Astrocyte (in vitro differentiated cells and primary cell): ENCODE results near the gene LRRFIP1. TPM values are rescaled to one million over a fixed set of nuclear protein-coding genes. Genes with fewer than 3 reads are reported as not detected.

Source experiments
- DNase-seq: peaks from one replicate; pipeline ENCODE4 v3.0.0-alpha.2; 2010; ENCODE audit warnings: low read depth
- FAIRE-seq: peaks from 2 replicates; lab custom pipeline; 2011; peaks lifted over from hg19 to GRCh38; lab: Jason Lieb, UNC
- H2AFZ ChIP-seq: 2 replicates; pipeline ENCODE4 v1.6.0; 2012; ENCODE audit warnings: low read depth, low read length, inconsistent platforms
- H3K27ac ChIP-seq: 2 replicates; pipeline ENCODE4 v1.5.1; 2011; ENCODE audit warnings: low read depth, low read length, inconsistent platforms
- H3K27me3 ChIP-seq: 2 replicates; pipeline ENCODE4 v1.6.0; 2011; ENCODE audit warnings: low read length, inconsistent platforms; ENCODE audit not compliant: insufficient read depth
- H3K36me3 ChIP-seq: 2 replicates; pipeline ENCODE4 v1.5.1; 2011; ENCODE audit warnings: low read length, inconsistent platforms; ENCODE audit not compliant: insufficient read depth
- H3K4me1 ChIP-seq: 2 replicates; pipeline ENCODE4 v1.5.1; 2011; ENCODE audit warnings: low read length, inconsistent platforms; ENCODE audit not compliant: insufficient read depth
- H3K4me2 ChIP-seq: 2 replicates; pipeline ENCODE4 v1.6.0; 2012; ENCODE audit warnings: low read length, inconsistent platforms
- H3K4me3 ChIP-seq: 2 replicates; pipeline ENCODE4 v1.5.1; 2011; ENCODE audit warnings: low read depth, mild to moderate bottlenecking, low read length, inconsistent platforms; ENCODE audit not compliant: insufficient read depth
- H3K79me2 ChIP-seq: 2 replicates; pipeline ENCODE4 v1.6.0; 2012; ENCODE audit warnings: mild to moderate bottlenecking, low read length, inconsistent platforms; ENCODE audit not compliant: insufficient read depth
- H3K9ac ChIP-seq: 2 replicates; pipeline ENCODE4 v1.6.0; 2012; ENCODE audit warnings: mild to moderate bottlenecking, low read length, inconsistent platforms
- H3K9me3 ChIP-seq: 2 replicates; pipeline ENCODE4 v1.5.1; 2012; ENCODE audit warnings: low read depth, mild to moderate bottlenecking, low read length, inconsistent platforms; ENCODE audit not compliant: insufficient read depth
- H4K20me1 ChIP-seq: 2 replicates; pipeline ENCODE4 v1.6.0; 2012; ENCODE audit warnings: low read length, inconsistent platforms; ENCODE audit not compliant: insufficient read depth
- H3K27ac Mint-ChIP-seq: one replicate; pipeline ENCODE4 v1.8.0; 2021; ENCODE audit warnings: mild to moderate bottlenecking, mixed read lengths; ENCODE audit not compliant: unreplicated experiment
- H3K27me3 Mint-ChIP-seq: one replicate; pipeline ENCODE4 v1.8.0; 2021; ENCODE audit warnings: low read depth, mixed read lengths; ENCODE audit not compliant: unreplicated experiment
- H3K36me3 Mint-ChIP-seq: one replicate; pipeline ENCODE4 v1.8.0; 2021; ENCODE audit warnings: low read depth, mixed read lengths; ENCODE audit not compliant: unreplicated experiment
- H3K4me1 Mint-ChIP-seq: one replicate; pipeline ENCODE4 v1.8.0; 2021; ENCODE audit warnings: low read depth, mixed read lengths; ENCODE audit not compliant: unreplicated experiment
- H3K4me3 Mint-ChIP-seq: one replicate; pipeline ENCODE4 v1.8.0; 2021; ENCODE audit warnings: mild to moderate bottlenecking, moderate library complexity, mixed read lengths; ENCODE audit not compliant: unreplicated experiment
- H3K9me3 Mint-ChIP-seq: one replicate; pipeline ENCODE4 v1.8.0; 2021; ENCODE audit warnings: mild to moderate bottlenecking, mixed read lengths; ENCODE audit not compliant: unreplicated experiment
- EZH2 ChIP-seq: IDR thresholded peaks from 2 replicates; pipeline ENCODE4 v1.6.1; 2012; ENCODE audit warnings: mild to moderate bottlenecking, low read length, inconsistent platforms; ENCODE audit not compliant: insufficient read depth
- total RNA-seq: library from RNA; stranded (reverse); gene quantifications from 2 replicates; pipeline ENCODE4 v1.2.1, GENCODE V29; 2021
- TF ChIP-seq, protein P1 (sequence below): IDR thresholded peaks from 2 replicates; pipeline ENCODE4 v1.5.1; 2011; ENCODE audit warnings: low read depth, mild to moderate bottlenecking, inconsistent platforms, low read length, moderate library complexity; ENCODE audit not compliant: insufficient read depth

Gene LRRFIP1
- total RNA-seq, 1 donor from 2014 or later = 83.3 TPM

DNA sequence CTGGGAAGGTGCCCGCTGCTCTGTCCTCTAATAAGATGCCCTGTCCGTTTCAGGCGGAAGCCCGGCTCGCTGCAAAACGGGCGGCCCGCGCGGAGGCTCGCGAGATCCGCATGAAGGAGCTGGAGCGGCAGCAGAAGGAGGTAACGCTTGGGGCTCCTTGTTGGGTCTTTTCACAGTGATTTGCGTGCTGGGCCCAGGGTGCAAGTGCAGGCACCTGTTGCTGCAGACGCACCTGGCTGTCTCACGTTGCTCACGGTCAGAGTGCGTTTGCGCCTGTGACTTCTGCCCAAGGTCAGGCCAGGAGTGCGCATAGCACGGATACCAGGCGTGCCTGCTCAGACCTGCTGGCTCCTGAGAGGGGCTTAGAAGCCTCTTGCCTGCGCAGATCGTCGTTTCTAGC, 81.1 kb downstream of the LRRFIP1 start:
- DNase-seq (no peak), FAIRE-seq (no peak)
- H3K4me1 Mint-ChIP-seq = peaks cover 21% of the 10 kb centered on the region
- H3K36me3 Mint-ChIP-seq = peaks cover 12% of the 10 kb centered on the region
- no peak overlapping the region for H3K4me2 ChIP-seq
- H2AFZ ChIP-seq = no peak overlapping the region
- H3K4me3 ChIP-seq = no peak overlapping the region
- H3K9me3 Mint-ChIP-seq = no peaks in the 10 kb centered on the region
- H3K36me3 ChIP-seq = peaks cover 9% of the 10 kb centered on the region
- no peaks in the 10 kb centered on the region for H3K27me3 ChIP-seq
- H3K27ac ChIP-seq = no peak overlapping the region
- no peak overlapping the region for H3K4me3 Mint-ChIP-seq
- H3K27ac Mint-ChIP-seq = no peak overlapping the region
- peaks cover 94% of the 10 kb centered on the region for H3K79me2 ChIP-seq
- no peaks in the 10 kb centered on the region for H3K9me3 ChIP-seq
- peaks cover 83% of the 10 kb centered on the region for H4K20me1 ChIP-seq
- TF ChIP-seq, protein P1, sequence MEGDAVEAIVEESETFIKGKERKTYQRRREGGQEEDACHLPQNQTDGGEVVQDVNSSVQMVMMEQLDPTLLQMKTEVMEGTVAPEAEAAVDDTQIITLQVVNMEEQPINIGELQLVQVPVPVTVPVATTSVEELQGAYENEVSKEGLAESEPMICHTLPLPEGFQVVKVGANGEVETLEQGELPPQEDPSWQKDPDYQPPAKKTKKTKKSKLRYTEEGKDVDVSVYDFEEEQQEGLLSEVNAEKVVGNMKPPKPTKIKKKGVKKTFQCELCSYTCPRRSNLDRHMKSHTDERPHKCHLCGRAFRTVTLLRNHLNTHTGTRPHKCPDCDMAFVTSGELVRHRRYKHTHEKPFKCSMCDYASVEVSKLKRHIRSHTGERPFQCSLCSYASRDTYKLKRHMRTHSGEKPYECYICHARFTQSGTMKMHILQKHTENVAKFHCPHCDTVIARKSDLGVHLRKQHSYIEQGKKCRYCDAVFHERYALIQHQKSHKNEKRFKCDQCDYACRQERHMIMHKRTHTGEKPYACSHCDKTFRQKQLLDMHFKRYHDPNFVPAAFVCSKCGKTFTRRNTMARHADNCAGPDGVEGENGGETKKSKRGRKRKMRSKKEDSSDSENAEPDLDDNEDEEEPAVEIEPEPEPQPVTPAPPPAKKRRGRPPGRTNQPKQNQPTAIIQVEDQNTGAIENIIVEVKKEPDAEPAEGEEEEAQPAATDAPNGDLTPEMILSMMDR = no peak
- TF ChIP-seq EZH2 = no peak
- no peaks in the 10 kb centered on the region for H3K27me3 Mint-ChIP-seq
- H3K9ac ChIP-seq = no peak overlapping the region
- peaks cover 16% of the 10 kb centered on the region for H3K4me1 ChIP-seq

DNA sequence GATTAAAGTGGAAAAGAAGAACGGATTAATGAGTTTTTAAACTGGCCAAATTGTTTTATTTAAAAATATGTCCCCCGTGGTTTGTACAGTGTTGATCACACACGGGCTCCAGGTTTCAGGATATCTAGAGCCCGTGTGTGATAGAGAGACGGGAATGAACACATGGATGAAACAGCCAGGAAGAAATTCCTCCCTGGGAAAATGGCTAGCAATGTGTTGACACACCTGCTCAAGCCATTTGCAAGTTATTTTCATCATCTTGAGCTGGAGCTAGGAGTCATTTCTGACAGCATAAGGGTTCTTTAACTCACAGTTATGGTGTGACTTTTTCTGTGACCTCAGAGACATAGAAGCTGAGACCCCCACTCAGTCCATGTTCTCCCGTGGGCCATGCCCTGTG, 81.6 kb downstream of the LRRFIP1 start:
- peaks cover 17% of the 10 kb centered on the region for H3K4me1 Mint-ChIP-seq
- Histone ChIP-seq H3K4me1 (peaks cover 11% of the 10 kb centered on the region), H3K9ac (no peak overlapping the region), H4K20me1 (peaks cover 80% of the 10 kb centered on the region), H3K27me3 (no peaks in the 10 kb centered on the region), H3K9me3 (no peaks in the 10 kb centered on the region), H3K27ac (no peak overlapping the region), H3K4me2 (no peak overlapping the region), H3K4me3 (no peak overlapping the region), H2AFZ (no peak overlapping the region), H3K36me3 (peaks cover 9% of the 10 kb centered on the region), H3K79me2 (peaks cover 96% of the 10 kb centered on the region)
- no peaks in the 10 kb centered on the region for H3K9me3 Mint-ChIP-seq
- no peak for DNase-seq
- no peaks in the 10 kb centered on the region for H3K27me3 Mint-ChIP-seq
- H3K36me3 Mint-ChIP-seq = peaks cover 12% of the 10 kb centered on the region
- H3K4me3 Mint-ChIP-seq = no peak overlapping the region
- H3K27ac Mint-ChIP-seq = no peak overlapping the region
- no peak for FAIRE-seq
- TF ChIP-seq, protein P1 = no peak
- no peak for TF ChIP-seq EZH2

DNA sequence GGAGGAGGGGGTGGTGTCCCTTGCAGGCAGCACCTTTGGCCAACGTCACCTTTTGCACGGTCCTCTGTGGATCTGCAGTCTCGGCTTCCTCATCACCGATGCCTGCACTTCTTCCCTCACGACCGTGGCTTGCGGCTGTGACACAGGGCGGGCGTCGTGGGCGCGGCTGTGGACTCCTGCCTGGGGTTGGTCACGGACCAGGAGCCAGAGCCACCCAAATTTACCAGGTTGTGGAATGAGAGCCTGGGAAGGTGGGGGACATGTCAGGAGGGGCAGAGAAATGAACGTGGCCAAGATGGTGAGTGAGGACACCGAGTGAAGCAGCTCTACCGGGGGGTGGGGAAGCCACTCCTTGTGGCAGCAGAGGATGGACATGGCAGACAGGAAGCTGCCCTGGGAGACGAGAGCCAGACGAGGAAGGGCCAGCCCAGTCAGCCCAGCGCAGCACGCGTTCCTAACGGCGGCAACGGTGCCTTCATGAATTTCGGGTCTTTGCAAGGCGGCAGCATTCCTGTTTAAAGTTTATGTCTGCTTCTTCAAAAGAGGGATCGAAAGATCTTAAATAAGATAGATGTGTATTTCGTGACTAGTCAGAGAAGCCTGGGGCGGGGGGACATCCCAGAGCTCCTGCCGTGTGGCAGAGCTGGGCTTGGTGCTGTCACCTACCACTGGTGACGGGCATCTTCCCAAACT, 84.2 kb downstream of the LRRFIP1 start:
- Histone ChIP-seq H3K36me3 (peaks cover 9% of the 10 kb centered on the region), H3K27me3 (no peaks in the 10 kb centered on the region), H3K4me2 (no peak overlapping the region), H3K9ac (no peak overlapping the region), H3K9me3 (no peaks in the 10 kb centered on the region), H3K79me2 (peaks cover 86% of the 10 kb centered on the region), H3K27ac (no peak overlapping the region), H2AFZ (no peak overlapping the region), H3K4me1 (peaks cover 18% of the 10 kb centered on the region), H4K20me1 (peaks cover 67% of the 10 kb centered on the region), H3K4me3 (no peak overlapping the region)
- Mint-ChIP-seq H3K27ac (no peak overlapping the region), H3K4me1 (peaks cover 19% of the 10 kb centered on the region), H3K27me3 (no peaks in the 10 kb centered on the region), H3K4me3 (no peak overlapping the region), H3K9me3 (no peaks in the 10 kb centered on the region), H3K36me3 (peaks cover 12% of the 10 kb centered on the region)
- DNase-seq (no peak), FAIRE-seq (no peak)
- TF ChIP-seq EZH2 = no peak
- TF ChIP-seq, protein P1 = no peak
